ENCODE data around the gene ABAT.

- TF ChIP-seq CTCF (IDR thresholded peaks at IDR 0.05) (no peak), ZFX (IDR thresholded peaks at IDR 0.05; ENCODE audit: borderline replicate concordance) (no peak)
These were observed 139.8 kb downstream of the ABAT start for GRCh38 chr16:8814095-8814806.
